GM12878 (cell line): ENCODE data around the gene INHBA. TPM values are rescaled to one million over a fixed set of nuclear protein-coding genes. Genes with fewer than 3 reads are reported as not detected.

Experiments
- ATAC-seq: fragments of 200-7000 bp; cut with Tn5 transposase; 3 replicates; pipeline ENCODE4 v1.9.1; 2020; ENCODE audit warnings: mild to moderate bottlenecking, moderate library complexity
- BruUV-seq: library from RNA; stranded (reverse); fragments of 400-500 nt; replicated peaks from 2 replicates; lab custom pipeline; 2021; lab: Mats Ljungman, UMichigan
- CTCF ChIA-PET: fragments of 300-600 bp; sonication (Branson Sonifier 250); formaldehyde crosslinking; extraction: SDS; loops from one replicate; lab custom pipeline; 2021; ENCODE audit warnings: inconsistent platforms; lab: Yijun Ruan, JAX
- POLR2A ChIA-PET: fragments of 350-600 bp; formaldehyde crosslinking; extraction: SDS; loops from one replicate; lab custom pipeline; 2021; ENCODE audit warnings: inconsistent platforms; lab: Charles Lee
- RAD21 ChIA-PET: fragments of 300-600 bp; sonication (Branson Sonifier 250); formaldehyde crosslinking; loops from one replicate; lab custom pipeline; 2023; ENCODE audit warnings: antibody characterized with exemption; ENCODE audit not compliant: unreplicated experiment; lab: Charles Lee
- SMC1A ChIA-PET: fragments of 300-600 bp; sonication (Branson Sonifier 250); formaldehyde crosslinking; loops from one replicate; lab custom pipeline; 2023; ENCODE audit not compliant: unreplicated experiment, uncharacterized antibody; lab: Charles Lee
- DNase-seq: peaks from one replicate; pipeline ENCODE4 v3.0.0-alpha.2; 2011; ENCODE audit warnings: low read depth, low spot score
- FAIRE-seq: peaks from 3 replicates; lab custom pipeline; 2011; peaks lifted over from hg19 to GRCh38; lab: Jason Lieb, UNC
- H2AFZ ChIP-seq: 2 replicates; pipeline ENCODE4 v1.6.0; 2011; ENCODE audit warnings: low read depth, low read length, control low read depth; ENCODE audit not compliant: control insufficient read depth
- H3K27ac ChIP-seq: 2 replicates; pipeline ENCODE4 v1.5.1; 2011; ENCODE audit warnings: control low read depth; ENCODE audit not compliant: control insufficient read depth, insufficient read depth
- H3K27me3 ChIP-seq, 2 experiments: replicated peaks in 1 of 2; 2 replicates each; pipeline versions ENCODE4 v1.6.0 to v1.6.1; 2011; ENCODE audit warnings: low read length in 1 of 2; ENCODE audit not compliant: control insufficient read depth in 2 of 2, insufficient read depth in 2 of 2
- H3K36me3 ChIP-seq, 2 experiments: 2 replicates each; pipeline ENCODE4 v1.5.1; 2011; ENCODE audit warnings: low read length in 1 of 2; ENCODE audit not compliant: control insufficient read depth in 2 of 2, insufficient read depth in 2 of 2
- H3K4me1 ChIP-seq: 2 replicates; pipeline ENCODE4 v1.6.1; 2011; ENCODE audit warnings: mild to moderate bottlenecking, low read length, moderate library complexity, mixed read lengths; ENCODE audit not compliant: control insufficient read depth, insufficient read depth
- H3K4me2 ChIP-seq: 2 replicates; pipeline ENCODE4 v1.6.0; 2011; ENCODE audit warnings: control low read depth; ENCODE audit not compliant: control insufficient read depth, insufficient read depth
- H3K4me3 ChIP-seq: fragments of 200-600 bp; sonication (generic); 2 replicates; pipeline ENCODE4 v1.5.1; 2016
- H3K79me2 ChIP-seq: 2 replicates; pipeline ENCODE4 v1.6.0; 2011; ENCODE audit warnings: low read length; ENCODE audit not compliant: control insufficient read depth, insufficient read depth
- H3K9ac ChIP-seq: 2 replicates; pipeline ENCODE4 v1.8.0; 2011; ENCODE audit warnings: low read length, control low read depth, mixed read lengths; ENCODE audit not compliant: control insufficient read depth, insufficient read depth
- H3K9me3 ChIP-seq: replicated peaks from 3 replicates; pipeline ENCODE4 v1.5.1; 2011; ENCODE audit warnings: mild to moderate bottlenecking, low read length; ENCODE audit not compliant: control insufficient read depth, insufficient read depth
- H4K20me1 ChIP-seq: 2 replicates; pipeline ENCODE4 v1.6.0; 2011; ENCODE audit not compliant: control insufficient read depth, insufficient read depth
- CEBPZ ChIP-seq: fragments of 150-350 bp; IDR thresholded peaks from 2 replicates; pipeline ENCODE4 v1.6.1; 2016; ENCODE audit warnings: low read depth, low read length
- JUNB ChIP-seq: IDR thresholded peaks from 2 replicates; pipeline ENCODE4 v1.6.1; 2016; ENCODE audit warnings: antibody characterized with exemption, mild to moderate bottlenecking
- MAX ChIP-seq: IDR thresholded peaks from 2 replicates; pipeline ENCODE4 v1.6.1; 2012; ENCODE audit warnings: low read depth, low read length, improper control_type of control experiment
- MLLT1 ChIP-seq: fragments of 450-650 bp; IDR thresholded peaks from 2 replicates; pipeline ENCODE4 v1.6.1; 2016; ENCODE audit warnings: mild to moderate bottlenecking
- PBX3 ChIP-seq: IDR thresholded peaks from 2 replicates; pipeline ENCODE4 v1.6.1; 2011; ENCODE audit warnings: mild to moderate bottlenecking, low read depth, low read length, moderate library complexity; ENCODE audit not compliant: insufficient replicate concordance
- POLR2A ChIP-seq: IDR thresholded peaks from 2 replicates; pipeline ENCODE4 v1.6.1; 2011; ENCODE audit warnings: low read depth, mild to moderate bottlenecking, low read length
- RELA ChIP-seq: fragments of 450-650 bp; IDR thresholded peaks from 2 replicates; pipeline ENCODE4 v1.8.0; 2014; ENCODE audit warnings: borderline replicate concordance; ENCODE audit not compliant: partially characterized antibody
- SKIL ChIP-seq: fragments of 450-650 bp; IDR thresholded peaks from 2 replicates; pipeline ENCODE4 v1.6.1; 2017; ENCODE audit warnings: mild to moderate bottlenecking, low read depth, inconsistent platforms; ENCODE audit not compliant: poor library complexity, severe bottlenecking
- SRF ChIP-seq, 2 experiments: IDR thresholded peaks; 2 replicates each; pipeline ENCODE4 v1.6.1; 2011; ENCODE audit warnings: low read depth in 2 of 2, low read length in 2 of 2, mild to moderate bottlenecking in 1 of 2, moderate library complexity in 1 of 2
- TARDBP ChIP-seq: IDR thresholded peaks from 2 replicates; pipeline ENCODE4 v1.6.1; 2016; ENCODE audit warnings: borderline replicate concordance
- WGBS: methylation state at CpG from one replicate; pipeline ENCODE4 v1.1.6; 2016; ENCODE audit warnings: low lambda C conversion rate; ENCODE audit not compliant: insufficient replicate concordance, insufficient coverage; ENCODE audit errors: missing lambda C conversion rate; 5-methylcytosine and 5-hydroxymethylcytosine counted together
- in situ Hi-C: fragments of 300-500 bp; cut with MboI; formaldehyde crosslinking; loops from 9 replicates; pipeline ENCODE4 v1.14.3; 2018; ENCODE audit warnings: mixed read lengths
- intact Hi-C: fragments of 100-400 bp; cut with micrococcal nuclease; formaldehyde crosslinking; loops from one replicate; pipeline ENCODE4 v1.14.2; 2022; ENCODE audit not compliant: unreplicated experiment
- polyA plus RNA-seq, 11 experiments: library from polyadenylated mRNA; depleted of rRNA in 4 of 11; unstranded in 6 of 11; stranded (reverse) in 5 of 11; fragments of >200 nt; fragmentation: Nextera tagmentation in 4 of 11; fragmentation: Illumina TruSeq in 1 of 11; extraction: Ambion mirVana in 4 of 11; extraction: Trizol in 1 of 11; gene quantifications; 1 replicate in 1 of 11; 2 replicates in 10 of 11; pipeline versions ENCODE4 v1.2.1 to v1.2.3, GENCODE V29; 2011 to 2016; ENCODE audit warnings: inconsistent platforms in 2 of 11, missing spikeins in 2 of 11, low read depth in 1 of 11
- total RNA-seq, 4 experiments: library from RNA; depleted of rRNA in 3 of 4; stranded (reverse); fragments of >200 nt in 3 of 4; fragmentation: Illumina TruSeq in 1 of 4; extraction: Trizol in 1 of 4; gene quantifications; 2 replicates each; pipeline versions ENCODE4 v1.2.1 to v1.2.3, GENCODE V29; 2013 to 2021

Gene INHBA
- total and polyA plus RNA-seq, 10 of the 15 experiments (the other 5 are each of a cell fraction or from before 2014, with no cell fraction given) = 0.04 to 0.05 (median 0.05) TPM; not detected in 6

- Histone ChIP-seq H2AFZ (no peak overlapping the region), H3K79me2 (no peaks in the 10 kb centered on the region), H3K27me3 (0 out of 4 replicates have a peak, but pooled peaks cover 0 to 2% of the 10 kb centered on the region in 2 experiments), H3K9me3 (no peaks in the 10 kb centered on the region; the same call in 2 of the 3 replicates), H3K9ac (no peak overlapping the region), H3K4me2 (no peak overlapping the region), H4K20me1 (no peaks in the 10 kb centered on the region), H3K36me3 (no peaks in the 10 kb centered on the region), H3K27ac (no peak overlapping the region), H3K4me1 (no peaks in the 10 kb centered on the region), H3K4me3 (no peak overlapping the region)
- POLR2A ChIA-PET = no interaction called here
- in situ Hi-C loops (loop anchor here (10.0 kb wide), 1 partner anchor 694 kb away; no protein-coding TSS in a partner anchor), intact Hi-C loops (loop anchor here (5.0 to 10.0 kb wide), 5 partner anchors 224 to 864 kb away; no protein-coding TSS in a partner anchor)
- WGBS = 35% methylated on average over 4 of the region's 4 CpGs
- SMC1A ChIA-PET = interaction anchor here (1.0 to 1.1 kb wide), 3 partner anchors 313 to 843 kb away, joined by 3 to 4 read pairs (median 3); no protein-coding TSS in a partner anchor
- FAIRE-seq = no peak
- TF ChIP-seq JUNB = no peak
- TF ChIP-seq CEBPZ = no peak
- TF ChIP-seq MLLT1 = no peak
- TF ChIP-seq MAX = no peak
- no peak for TF ChIP-seq POLR2A
- TF ChIP-seq TARDBP = no peak
- no peak for TF ChIP-seq RELA
- TF ChIP-seq PBX3 = no peak
- no peak for TF ChIP-seq SKIL
- TF ChIP-seq SRF (IDR thresholded peaks at IDR 0.05; ENCODE audit: low read depth in 2 of 2, low read length in 2 of 2) = no peak
- no TSS peak for BruUV-seq
- RAD21 ChIA-PET = interaction anchor here (0.8 kb wide), 1 partner anchor 11 kb away, joined by 3 read pairs; no protein-coding TSS in a partner anchor
- DNase-seq = no peak
- no peak for ATAC-seq
- CTCF ChIA-PET = interaction anchor here (0.7 to 1.3 kb wide), 6 partner anchors 12 to 696 kb away, joined by 3 to 5 read pairs (median 3); no protein-coding TSS in a partner anchor
Observed at GRCh38 chr7:41698726-41699125, 4.2 kb downstream of the INHBA start.
